Uterus (tissue), 4 donors: ENCODE results near the gene AGTR2. TPM values are rescaled to one million over a fixed set of nuclear protein-coding genes. Genes with fewer than 3 reads are reported as not detected.
"Not testable (repeated sequence)": the region's sequence is repeated elsewhere in the genome, so short reads cannot be mapped to it uniquely, and the experiment has no call there.

ENCODE experiments used
- DNase-seq, 2 donors: peaks; one replicate each; pipeline ENCODE4 v3.0.0-alpha.2; 2019 to 2020
- H3K27ac ChIP-seq, 2 donors: fragments of 200-600 bp; sonication (generic); 1 replicate in 1 of 2; 2 replicates in 1 of 2; pipeline ENCODE4 v1.5.1; 2016 to 2018
- H3K27me3 ChIP-seq, 2 donors: fragments of 200-600 bp; sonication (generic); one replicate each; pipeline ENCODE4 v1.5.1; 2018 to 2019; ENCODE audit warnings: control low read depth in 1 of 2
- H3K36me3 ChIP-seq, 2 donors: fragments of 200-600 bp; sonication (generic); one replicate each; pipeline ENCODE4 v1.5.1; 2019; ENCODE audit warnings: control low read depth in 1 of 2
- H3K4me1 ChIP-seq, 2 donors: fragments of 200-600 bp; sonication (generic); one replicate each; pipeline ENCODE4 v1.5.1; 2018 to 2019; ENCODE audit warnings: control low read depth in 1 of 2
- H3K4me3 ChIP-seq, 2 donors: fragments of 200-600 bp; sonication (generic); 1 replicate in 1 of 2; 2 replicates in 1 of 2; pipeline ENCODE4 v1.5.1; 2018 to 2019; ENCODE audit warnings: mild to moderate bottlenecking in 1 of 2
- H3K9me3 ChIP-seq, 2 donors: fragments of 200-600 bp; sonication (generic); one replicate each; pipeline ENCODE4 v1.5.1; 2019; ENCODE audit warnings: control low read depth in 1 of 2
- POLR2A ChIP-seq, 2 donors: fragments of 450-650 bp; IDR thresholded peaks; one replicate each; pipeline ENCODE4 v1.6.1; 2016; ENCODE audit warnings: antibody characterized with exemption in 2 of 2, mild to moderate bottlenecking in 1 of 2, moderate library complexity in 1 of 2
- intact Hi-C: fragments of 100-400 bp; cut with DNase I; formaldehyde crosslinking; loops from one replicate; pipeline ENCODE4 v1.15.1; 2023; ENCODE audit warnings: low total_unique reads
- total RNA-seq, 4 donors: library from RNA; depleted of rRNA in 3 of 4; stranded (reverse); fragments of >200 nt in 3 of 4; gene quantifications; one replicate each; pipeline versions ENCODE4 v1.1.0 to v1.2.4, GENCODE V29; 2014 to 2023
- TF ChIP-seq, protein P1 (sequence below), 4 experiments: fragments of 200-600 bp in 2 of 4; fragments of 450-650 bp in 2 of 4; sonication (generic) in 2 of 4; IDR thresholded peaks; one replicate each; pipeline ENCODE4 v1.5.1; 2016 to 2019; ENCODE audit warnings: antibody characterized with exemption in 4 of 4, mild to moderate bottlenecking in 2 of 4, moderate library complexity in 1 of 4
- donor health status: DM: yes; HTN: yes; CAD: no.

Gene AGTR2, protein sequence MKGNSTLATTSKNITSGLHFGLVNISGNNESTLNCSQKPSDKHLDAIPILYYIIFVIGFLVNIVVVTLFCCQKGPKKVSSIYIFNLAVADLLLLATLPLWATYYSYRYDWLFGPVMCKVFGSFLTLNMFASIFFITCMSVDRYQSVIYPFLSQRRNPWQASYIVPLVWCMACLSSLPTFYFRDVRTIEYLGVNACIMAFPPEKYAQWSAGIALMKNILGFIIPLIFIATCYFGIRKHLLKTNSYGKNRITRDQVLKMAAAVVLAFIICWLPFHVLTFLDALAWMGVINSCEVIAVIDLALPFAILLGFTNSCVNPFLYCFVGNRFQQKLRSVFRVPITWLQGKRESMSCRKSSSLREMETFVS
- total RNA-seq: 100 to 1,000 TPM in 1 of 4 donors, under 1 TPM in 2, not detected in 1; 0.59 to 128 (median 0.77) TPM

DNA sequence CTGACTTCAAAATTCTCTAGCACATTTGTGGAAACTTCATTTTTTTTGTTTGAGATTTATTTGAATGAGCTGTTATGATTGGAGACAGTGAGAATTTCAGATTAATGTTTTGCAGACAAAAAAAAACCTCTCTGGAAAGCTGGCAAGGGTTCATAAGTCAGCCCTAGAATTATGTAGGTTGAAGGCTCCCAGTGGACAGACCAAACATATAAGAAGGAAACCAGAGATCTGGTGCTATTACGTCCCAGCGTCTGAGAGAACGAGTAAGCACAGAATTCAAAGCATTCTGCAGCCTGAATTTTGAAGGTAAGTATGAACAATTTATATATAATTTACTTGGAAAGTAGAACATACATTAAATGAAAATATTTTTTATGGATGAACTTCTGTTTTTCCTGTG is at the start of gene AGTR2:
TSS of gene AGTR2 (plus strand) at position 234 of the 400 bp plus-strand sequence. CDS start 1,537 bp downstream, outside the sequence.
- H3K36me3 ChIP-seq: no peaks in the 10 kb centered on the region
- no peak within 1 kb of the TSS for H3K4me3 ChIP-seq
- intact Hi-C loops: no loop called here
- no peaks in the 10 kb centered on the region for H3K27me3 ChIP-seq
- no peaks in the 10 kb centered on the region for H3K4me1 ChIP-seq
- H3K27ac ChIP-seq: peak within 1 kb of the TSS in 1 of 2 donors; percentile 15
- no peak for TF ChIP-seq POLR2A (IDR thresholded peaks at IDR 0.05)
- TF ChIP-seq, protein P1, sequence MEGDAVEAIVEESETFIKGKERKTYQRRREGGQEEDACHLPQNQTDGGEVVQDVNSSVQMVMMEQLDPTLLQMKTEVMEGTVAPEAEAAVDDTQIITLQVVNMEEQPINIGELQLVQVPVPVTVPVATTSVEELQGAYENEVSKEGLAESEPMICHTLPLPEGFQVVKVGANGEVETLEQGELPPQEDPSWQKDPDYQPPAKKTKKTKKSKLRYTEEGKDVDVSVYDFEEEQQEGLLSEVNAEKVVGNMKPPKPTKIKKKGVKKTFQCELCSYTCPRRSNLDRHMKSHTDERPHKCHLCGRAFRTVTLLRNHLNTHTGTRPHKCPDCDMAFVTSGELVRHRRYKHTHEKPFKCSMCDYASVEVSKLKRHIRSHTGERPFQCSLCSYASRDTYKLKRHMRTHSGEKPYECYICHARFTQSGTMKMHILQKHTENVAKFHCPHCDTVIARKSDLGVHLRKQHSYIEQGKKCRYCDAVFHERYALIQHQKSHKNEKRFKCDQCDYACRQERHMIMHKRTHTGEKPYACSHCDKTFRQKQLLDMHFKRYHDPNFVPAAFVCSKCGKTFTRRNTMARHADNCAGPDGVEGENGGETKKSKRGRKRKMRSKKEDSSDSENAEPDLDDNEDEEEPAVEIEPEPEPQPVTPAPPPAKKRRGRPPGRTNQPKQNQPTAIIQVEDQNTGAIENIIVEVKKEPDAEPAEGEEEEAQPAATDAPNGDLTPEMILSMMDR (IDR thresholded peaks at IDR 0.05): no peak
- DNase-seq: no peak
- no peaks in the 10 kb centered on the region for H3K9me3 ChIP-seq

DNA sequence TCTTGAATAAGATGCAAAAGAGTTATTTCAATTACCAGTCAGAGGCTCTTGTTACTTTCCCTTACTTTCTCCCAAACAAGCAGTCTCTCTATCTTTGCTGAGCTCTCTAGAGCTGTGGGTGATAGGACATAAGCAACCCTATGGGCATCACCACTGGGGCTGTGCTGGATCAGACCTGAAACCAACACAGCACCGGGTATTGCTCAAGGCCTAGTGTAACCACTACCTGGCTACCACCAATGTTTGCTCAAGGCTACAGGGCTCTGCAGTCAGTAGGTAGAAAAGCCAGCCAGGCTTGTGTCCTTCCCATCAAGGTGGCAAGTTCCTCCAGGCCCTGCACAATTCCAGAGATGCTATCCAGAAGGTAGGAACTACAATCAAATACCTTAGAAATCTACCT is 35.3 kb upstream of the AGTR2 start:
- Histone ChIP-seq H3K9me3 (no peaks in the 10 kb centered on the region), H3K27me3 (no peaks in the 10 kb centered on the region), H3K36me3 (no peaks in the 10 kb centered on the region), H3K27ac (no peak overlapping the region), H3K4me3 (no peak overlapping the region), H3K4me1 (no peaks in the 10 kb centered on the region)
- DNase-seq: no peak
- intact Hi-C loops: no loop called here
- no peak for TF ChIP-seq POLR2A (IDR thresholded peaks at IDR 0.05)
- TF ChIP-seq, protein P1 (IDR thresholded peaks at IDR 0.05): no peak

DNA sequence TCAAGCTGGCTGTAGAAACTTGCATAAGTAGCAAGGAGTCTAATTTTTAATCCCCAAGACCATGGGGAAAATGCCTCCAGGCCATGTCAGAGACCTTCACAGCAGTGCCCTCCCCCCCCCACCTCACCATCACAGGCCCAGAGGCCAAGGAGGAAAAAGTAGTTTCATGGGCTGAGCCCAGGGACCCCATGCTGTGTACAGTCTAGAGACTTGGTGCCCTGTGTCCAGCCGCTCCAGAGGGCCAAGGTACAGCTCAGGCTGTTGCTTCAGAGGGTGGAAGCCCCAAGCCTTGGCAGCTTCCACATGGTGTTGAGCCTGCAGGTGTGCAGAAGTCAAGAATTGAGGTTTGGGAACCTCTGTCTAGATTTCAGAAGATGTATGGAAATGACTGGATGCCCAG is 29.3 kb upstream of the AGTR2 start:
- DNase-seq, intact Hi-C loops, H3K4me1 ChIP-seq, H3K9me3 ChIP-seq, H3K27ac ChIP-seq, H3K27me3 ChIP-seq, H3K36me3 ChIP-seq, H3K4me3 ChIP-seq: not testable (repeated sequence)

DNA sequence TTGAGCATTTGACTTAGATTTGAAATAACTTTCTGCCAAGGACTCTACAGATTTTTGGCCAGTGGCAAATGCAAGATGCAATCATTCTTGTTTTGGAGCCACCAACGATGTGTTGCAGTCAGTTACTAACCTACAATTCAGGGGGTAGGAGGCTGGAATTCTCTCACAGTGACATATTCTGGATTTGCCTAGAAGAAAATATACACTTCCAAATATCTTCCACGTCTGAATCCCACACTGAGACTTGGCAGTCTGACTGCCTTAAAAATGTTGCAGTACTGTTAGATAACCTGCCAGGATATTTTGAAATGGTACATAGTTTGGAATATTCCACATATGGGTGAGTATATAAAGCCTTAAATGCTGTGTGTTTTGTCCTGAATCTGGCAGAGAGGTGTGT is 27.6 kb upstream of the AGTR2 start:
- no peaks in the 10 kb centered on the region for H3K9me3 ChIP-seq
- H3K36me3 ChIP-seq: no peaks in the 10 kb centered on the region
- peaks cover 0 to 9% of the 10 kb centered on the region in 2 donors for H3K27me3 ChIP-seq
- H3K4me1 ChIP-seq: no peaks in the 10 kb centered on the region
- TF ChIP-seq, protein P1 (IDR thresholded peaks at IDR 0.05): no peak
- no peak for TF ChIP-seq POLR2A (IDR thresholded peaks at IDR 0.05)
- intact Hi-C loops: no loop called here
- no peak overlapping the region for H3K27ac ChIP-seq
- no peak overlapping the region for H3K4me3 ChIP-seq
- DNase-seq: no peak

DNA sequence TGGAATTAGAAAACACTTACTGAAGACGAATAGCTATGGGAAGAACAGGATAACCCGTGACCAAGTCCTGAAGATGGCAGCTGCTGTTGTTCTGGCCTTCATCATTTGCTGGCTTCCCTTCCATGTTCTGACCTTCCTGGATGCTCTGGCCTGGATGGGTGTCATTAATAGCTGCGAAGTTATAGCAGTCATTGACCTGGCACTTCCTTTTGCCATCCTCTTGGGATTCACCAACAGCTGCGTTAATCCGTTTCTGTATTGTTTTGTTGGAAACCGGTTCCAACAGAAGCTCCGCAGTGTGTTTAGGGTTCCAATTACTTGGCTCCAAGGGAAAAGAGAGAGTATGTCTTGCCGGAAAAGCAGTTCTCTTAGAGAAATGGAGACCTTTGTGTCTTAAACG is 2.4 kb downstream of the AGTR2 start:
- H3K27me3 ChIP-seq: no peaks in the 10 kb centered on the region
- H3K36me3 ChIP-seq: no peaks in the 10 kb centered on the region
- H3K27ac ChIP-seq: no peak overlapping the region
- H3K4me1 ChIP-seq: no peaks in the 10 kb centered on the region
- H3K9me3 ChIP-seq: no peaks in the 10 kb centered on the region
- intact Hi-C loops: no loop called here
- no peak for TF ChIP-seq POLR2A (IDR thresholded peaks at IDR 0.05)
- TF ChIP-seq, protein P1 (IDR thresholded peaks at IDR 0.05): no peak
- no peak for DNase-seq
- H3K4me3 ChIP-seq: no peak overlapping the region
